ENCODE measurements around the gene HDAC5.

DNA sequence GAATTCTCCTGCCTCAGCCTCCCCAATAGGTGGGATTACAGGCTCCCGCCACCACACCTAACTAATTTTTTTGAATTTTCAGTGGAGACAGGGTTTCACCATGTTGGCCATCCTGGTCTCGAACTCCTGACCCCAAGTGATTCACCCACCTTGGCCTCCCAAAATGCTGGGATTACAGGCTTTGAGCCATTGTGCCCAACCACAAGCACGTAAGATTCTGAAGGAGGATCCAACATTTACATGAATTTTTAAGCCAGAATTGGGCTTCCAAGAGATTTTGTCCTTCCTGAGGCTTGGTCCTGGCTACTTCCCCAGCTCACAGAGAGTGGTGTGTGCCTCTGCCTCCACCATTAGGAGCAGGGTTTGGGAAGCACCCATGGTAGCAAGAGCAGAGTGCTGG lies 41.8 kb downstream of the HDAC5 start:
- TF ChIP-seq, protein P1, sequence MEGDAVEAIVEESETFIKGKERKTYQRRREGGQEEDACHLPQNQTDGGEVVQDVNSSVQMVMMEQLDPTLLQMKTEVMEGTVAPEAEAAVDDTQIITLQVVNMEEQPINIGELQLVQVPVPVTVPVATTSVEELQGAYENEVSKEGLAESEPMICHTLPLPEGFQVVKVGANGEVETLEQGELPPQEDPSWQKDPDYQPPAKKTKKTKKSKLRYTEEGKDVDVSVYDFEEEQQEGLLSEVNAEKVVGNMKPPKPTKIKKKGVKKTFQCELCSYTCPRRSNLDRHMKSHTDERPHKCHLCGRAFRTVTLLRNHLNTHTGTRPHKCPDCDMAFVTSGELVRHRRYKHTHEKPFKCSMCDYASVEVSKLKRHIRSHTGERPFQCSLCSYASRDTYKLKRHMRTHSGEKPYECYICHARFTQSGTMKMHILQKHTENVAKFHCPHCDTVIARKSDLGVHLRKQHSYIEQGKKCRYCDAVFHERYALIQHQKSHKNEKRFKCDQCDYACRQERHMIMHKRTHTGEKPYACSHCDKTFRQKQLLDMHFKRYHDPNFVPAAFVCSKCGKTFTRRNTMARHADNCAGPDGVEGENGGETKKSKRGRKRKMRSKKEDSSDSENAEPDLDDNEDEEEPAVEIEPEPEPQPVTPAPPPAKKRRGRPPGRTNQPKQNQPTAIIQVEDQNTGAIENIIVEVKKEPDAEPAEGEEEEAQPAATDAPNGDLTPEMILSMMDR (IDR thresholded peaks at IDR 0.05) = no peak
- TF ChIP-seq POLR2A (IDR thresholded peaks at IDR 0.05) = no peak
